ENCODE results near the gene CLASP1. TPM values are rescaled to one million over a fixed set of nuclear protein-coding genes. Genes with fewer than 3 reads are reported as not detected.

The CLASP1 gene
- total and polyA plus RNA-seq, 2 of the 8 experiments (the other 6 are each of a cell fraction or from before 2014, with no cell fraction given), result 7.3 to 53.9 TPM

DNA sequence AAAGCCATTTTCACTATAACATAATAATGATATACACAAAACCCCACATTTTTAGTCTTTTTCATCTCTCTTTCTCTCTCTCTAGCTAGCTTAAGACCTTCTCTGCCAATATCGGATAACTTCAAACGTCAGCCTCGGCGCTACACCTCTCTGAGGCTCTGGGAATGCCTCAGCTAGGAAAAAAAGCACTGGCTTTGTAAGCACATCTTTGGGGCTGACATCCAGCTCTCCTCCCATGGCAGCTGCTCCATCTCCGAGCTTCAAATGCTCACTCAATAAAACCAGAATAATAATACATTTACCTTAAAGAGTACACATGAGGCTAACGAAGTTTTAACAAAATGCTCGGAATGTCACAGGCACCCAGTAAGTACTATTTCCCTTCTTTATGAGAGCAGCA lies 107.8 kb downstream of the CLASP1 start:
- Histone ChIP-seq H4K5ac (ENCODE audit: insufficient read length, low read depth, low read length) (no peak overlapping the region), H3K27me3 (replicated peaks in 1 of 4; ENCODE audit: control insufficient read depth in 3 of 4, extremely low read depth in 1 of 4, insufficient read depth in 3 of 4, low read length in 3 of 4) (no peaks in the 10 kb centered on the region), H2BK5ac (ENCODE audit: low read depth, low read length) (no peak overlapping the region), H2BK120ac (replicated peaks; ENCODE audit: low read depth, low read length) (no peak overlapping the region), H4K20me1 (replicated peaks in 1 of 2; ENCODE audit: control insufficient read depth in 1 of 2, insufficient read depth in 2 of 2, low read length in 2 of 2) (peaks cover 0 to 3% of the 10 kb centered on the region in 2 experiments), H3K27ac (ENCODE audit: low read depth, low read length) (no peak overlapping the region), H3K56ac (replicated peaks; ENCODE audit: insufficient read length, low read depth, low read length) (no peak overlapping the region), H3K23ac (ENCODE audit: insufficient read length) (no peak overlapping the region), H3K4ac (replicated peaks; ENCODE audit: insufficient read length, low read depth, low read length) (no peak overlapping the region), H2BK12ac (ENCODE audit: low read depth, low read length) (no peak overlapping the region), H3K79me1 (ENCODE audit: low read depth, low read length) (peaks cover 4% of the 10 kb centered on the region), H3K36me3 (ENCODE audit: control insufficient read depth in 2 of 4, insufficient read depth in 4 of 4, low read length in 3 of 4) (no peaks in the 10 kb centered on the region), H4K8ac (ENCODE audit: extremely low read depth, insufficient read depth, low read length) (no peak overlapping the region), H3K4me2 (ENCODE audit: insufficient read depth in 1 of 2, low read depth in 2 of 2, low read length in 2 of 2) (no peak overlapping the region), H2BK20ac (ENCODE audit: low read length) (no peak overlapping the region), H3K14ac (ENCODE audit: insufficient read length) (no peak overlapping the region), H3K79me2 (ENCODE audit: control insufficient read depth in 1 of 2, insufficient read depth in 2 of 2, low read length in 2 of 2) (peaks cover 0 to 83% of the 10 kb centered on the region in 2 experiments; a peak in 3 of 4 replicates), H3K4me1 (replicated peaks in 1 of 4; ENCODE audit: control insufficient read depth in 3 of 4, insufficient read depth in 4 of 4, low read length in 3 of 4) (no peaks in the 10 kb centered on the region), H3K9me3 (ENCODE audit: insufficient read depth in 2 of 2, low read depth in 1 of 2, low read length in 1 of 2) (no peaks in the 10 kb centered on the region), H2BK15ac (ENCODE audit: low read length) (no peak overlapping the region), H3K9ac (replicated peaks in 1 of 4; ENCODE audit: extremely low read depth in 1 of 4, low read depth in 3 of 4, low read length in 3 of 4) (no peak overlapping the region), H3K23me2 (ENCODE audit: low read depth, low read length) (no peaks in the 10 kb centered on the region), H3K18ac (ENCODE audit: extremely low read depth, low read length) (no peak overlapping the region), H2AK5ac (ENCODE audit: low read depth, low read length) (no peak overlapping the region), H3K4me3 (ENCODE audit: extremely low read depth in 1 of 4, insufficient read depth in 2 of 4, low read depth in 3 of 4, low read length in 4 of 4) (no peak overlapping the region), H2AFZ (ENCODE audit: low read length) (no peak overlapping the region), H4K91ac (replicated peaks; ENCODE audit: insufficient read length, low read length) (no peak overlapping the region)
- TF ChIP-seq GTF2F1 (IDR thresholded peaks at IDR 0.05; ENCODE audit: borderline replicate concordance, low read depth, low read length) (no peak), SP1 (IDR thresholded peaks at IDR 0.05; ENCODE audit: low read depth, low read length) (no peak), POU5F1 (IDR thresholded peaks at IDR 0.05; ENCODE audit: low read depth, low read length) (no peak), SRF (IDR thresholded peaks at IDR 0.05; ENCODE audit: low read depth, low read length) (no peak), CREB1 (IDR thresholded peaks at IDR 0.05) (no peak), CTBP2 (IDR thresholded peaks at IDR 0.05; ENCODE audit: borderline replicate concordance, insufficient read depth, insufficient read length, low read length) (no peak), ZNF274 (IDR thresholded peaks at IDR 0.05; ENCODE audit: borderline replicate concordance, extremely low read depth, low read length) (no peak), EP300 (IDR thresholded peaks at IDR 0.05; ENCODE audit: borderline replicate concordance in 1 of 2, low read depth in 2 of 2, low read length in 2 of 2) (no peak)
- TF ChIP-seq, protein P1, sequence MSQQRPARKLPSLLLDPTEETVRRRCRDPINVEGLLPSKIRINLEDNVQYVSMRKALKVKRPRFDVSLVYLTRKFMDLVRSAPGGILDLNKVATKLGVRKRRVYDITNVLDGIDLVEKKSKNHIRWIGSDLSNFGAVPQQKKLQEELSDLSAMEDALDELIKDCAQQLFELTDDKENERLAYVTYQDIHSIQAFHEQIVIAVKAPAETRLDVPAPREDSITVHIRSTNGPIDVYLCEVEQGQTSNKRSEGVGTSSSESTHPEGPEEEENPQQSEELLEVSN (IDR thresholded peaks at IDR 0.05), result no peak
- DNase-seq (ENCODE audit: low read depth in 1 of 2, low spot score in 2 of 2) (no peak), FAIRE-seq (no peak)
- ChIA-PET CTCF (ENCODE audit: partially characterized antibody) (interaction anchor here (1.5 to 2.1 kb wide), 2 partner anchors 10 to 139 kb away, joined by 3 to 10 read pairs; partner anchors contain the start of gene RNU4ATAC), POLR2A (ENCODE audit: partially characterized antibody) (interaction anchor here (1.9 kb wide), 1 partner anchor 11 kb away, joined by 16 read pairs; the partner anchor contains the start of gene RNU4ATAC)
- 83% methylated on average over 7 of the region's 7 CpGs; no CpG with 5 or more reads in 1 of the 2 experiments for WGBS, 2 experiments (ENCODE audit: extremely low coverage in 1 of 2, insufficient coverage in 1 of 2, insufficient read length in 1 of 2, insufficient replicate concordance in 2 of 2, low coverage in 1 of 2, low lambda C conversion rate in 2 of 2, missing lambda C conversion rate in 1 of 2)

Measured in H1 (cell line).